Smooth muscle cell (in vitro differentiated cells): Measurements from ENCODE around the gene SPAG9. TPM values are rescaled to one million over a fixed set of nuclear protein-coding genes. Genes with fewer than 3 reads are reported as not detected.

ENCODE experiments used
- DNase-seq: peaks from one replicate; lab custom pipeline; 2025; ENCODE audit not compliant: unreplicated experiment; lab: John Stamatoyannopoulos, UW
- H2AFZ ChIP-seq: fragments of 200-600 bp; sonication (generic); 2 replicates; pipeline ENCODE4 v1.6.0; 2016; ENCODE audit warnings: antibody characterized with exemption, low read depth, mild to moderate bottlenecking
- H3F3A ChIP-seq: fragments of 200-600 bp; sonication (generic); 2 replicates; pipeline ENCODE4 v1.6.0; 2017; ENCODE audit warnings: antibody characterized with exemption, low read depth
- H3K27ac ChIP-seq: fragments of 200-600 bp; sonication (generic); 2 replicates; pipeline ENCODE4 v1.5.1; 2016; ENCODE audit warnings: low read depth, mild to moderate bottlenecking
- H3K27me3 ChIP-seq: fragments of 200-600 bp; sonication (generic); 2 replicates; pipeline ENCODE4 v1.6.1; 2016; ENCODE audit warnings: low read depth, mild to moderate bottlenecking
- H3K36me3 ChIP-seq: fragments of 200-600 bp; sonication (generic); 2 replicates; pipeline ENCODE4 v1.5.1; 2016; ENCODE audit warnings: low read depth
- H3K4me1 ChIP-seq: fragments of 200-600 bp; sonication (generic); 2 replicates; pipeline ENCODE4 v1.5.1; 2016; ENCODE audit warnings: low read depth
- H3K4me2 ChIP-seq: fragments of 200-600 bp; sonication (generic); 2 replicates; pipeline ENCODE4 v1.6.0; 2016; ENCODE audit warnings: mild to moderate bottlenecking
- H3K4me3 ChIP-seq: fragments of 200-600 bp; sonication (generic); 2 replicates; pipeline ENCODE4 v1.5.1; 2016; ENCODE audit warnings: mild to moderate bottlenecking
- H3K79me2 ChIP-seq: fragments of 200-600 bp; sonication (generic); 2 replicates; pipeline ENCODE4 v1.6.0; 2016; ENCODE audit warnings: low read depth, mild to moderate bottlenecking
- H3K9ac ChIP-seq: fragments of 200-600 bp; sonication (generic); 2 replicates; pipeline ENCODE4 v1.6.0; 2016; ENCODE audit warnings: low read depth
- H3K9me3 ChIP-seq: fragments of 200-600 bp; sonication (generic); replicated peaks from 2 replicates; pipeline ENCODE4 v1.5.1; 2016; ENCODE audit warnings: low read depth
- H4K20me1 ChIP-seq: fragments of 200-600 bp; sonication (generic); 2 replicates; pipeline ENCODE4 v1.6.0; 2016; ENCODE audit warnings: low read depth
- CTCF ChIP-seq: fragments of 200-600 bp; sonication (generic); IDR thresholded peaks from 2 replicates; pipeline ENCODE4 v1.5.1; 2017; ENCODE audit warnings: borderline replicate concordance, mild to moderate bottlenecking, antibody characterized with exemption; ENCODE audit not compliant: insufficient read depth, poor library complexity, severe bottlenecking
- WGBS: methylation state at CpG from one replicate; pipeline ENCODE4 v1.1.7; 2016; ENCODE audit warnings: low lambda C conversion rate; 5-methylcytosine and 5-hydroxymethylcytosine counted together
- polyA plus RNA-seq: library from polyadenylated mRNA; unstranded; fragments of >200 nt; fragmentation: Nextera tagmentation; extraction: Ambion mirVana; gene quantifications from 2 replicates; pipeline ENCODE4 v1.2.1, GENCODE V29; 2016
- total RNA-seq: library from RNA; depleted of rRNA; stranded (reverse); fragments of >200 nt; gene quantifications from 2 replicates; pipeline ENCODE4 v1.2.3, GENCODE V29; 2014

Gene SPAG9
- total and polyA plus RNA-seq, 2 experiments from 2014 or later: 29.1 to 64.8 TPM

GRCh38 chr17:51045621-51046020, 75.0 kb downstream of the SPAG9 start:
- no peak for DNase-seq
- no peaks in the 10 kb centered on the region for H3K27me3 ChIP-seq
- H4K20me1 ChIP-seq: no peaks in the 10 kb centered on the region
- peak overlapping the region; percentile 80 for H3K4me2 ChIP-seq
- peaks cover 63% of the 10 kb centered on the region for H3K4me1 ChIP-seq
- H3K36me3 ChIP-seq: no peaks in the 10 kb centered on the region
- no peak overlapping the region for H2AFZ ChIP-seq
- H3K27ac ChIP-seq: peak overlapping the region; percentile 79
- no peaks in the 10 kb centered on the region for H3K9me3 ChIP-seq
- H3F3A ChIP-seq: peaks cover 24% of the 10 kb centered on the region
- peak overlapping the region; percentile 66 for H3K9ac ChIP-seq
- peaks cover 40% of the 10 kb centered on the region for H3K79me2 ChIP-seq
- whole genome bisulfite sequencing: 25% methylated on average over 1 of the region's 1 CpG
- peak overlapping the region; percentile 42 for H3K4me3 ChIP-seq
- no peak for TF ChIP-seq CTCF

GRCh38 chr17:51044976-51045375, 75.7 kb downstream of the SPAG9 start:
- peaks cover 63% of the 10 kb centered on the region for H3K4me1 ChIP-seq
- peaks cover 24% of the 10 kb centered on the region for H3F3A ChIP-seq
- H3K9ac ChIP-seq: no peak overlapping the region
- DNase-seq: no peak
- 81% methylated on average over 7 of the region's 7 CpGs for WGBS
- H4K20me1 ChIP-seq: no peaks in the 10 kb centered on the region
- H3K27me3 ChIP-seq: no peaks in the 10 kb centered on the region
- H3K9me3 ChIP-seq: no peaks in the 10 kb centered on the region
- H3K4me2 ChIP-seq: peak overlapping the region; percentile 80
- TF ChIP-seq CTCF: no peak
- H2AFZ ChIP-seq: no peak overlapping the region
- peak overlapping the region; percentile 42 for H3K4me3 ChIP-seq
- peak overlapping the region; percentile 79 for H3K27ac ChIP-seq
- H3K36me3 ChIP-seq: no peaks in the 10 kb centered on the region
- H3K79me2 ChIP-seq: peaks cover 38% of the 10 kb centered on the region

GRCh38 chr17:51036084-51036483, 84.6 kb downstream of the SPAG9 start:
- TF ChIP-seq CTCF: no peak
- no peaks in the 10 kb centered on the region for H3K27me3 ChIP-seq
- peaks cover 16% of the 10 kb centered on the region for H3K4me1 ChIP-seq
- H3K4me3 ChIP-seq: no peak overlapping the region
- H2AFZ ChIP-seq: no peak overlapping the region
- no peak for DNase-seq
- H3K9me3 ChIP-seq: no peaks in the 10 kb centered on the region
- H3K27ac ChIP-seq: peak overlapping the region; percentile 88
- 98% methylated on average over 3 of the region's 3 CpGs for WGBS
- peaks cover 18% of the 10 kb centered on the region for H3F3A ChIP-seq
- peak overlapping the region; percentile 64 for H3K4me2 ChIP-seq
- H3K9ac ChIP-seq: peak overlapping the region; percentile 44
- H3K36me3 ChIP-seq: no peaks in the 10 kb centered on the region
- H4K20me1 ChIP-seq: no peaks in the 10 kb centered on the region
- H3K79me2 ChIP-seq: peaks cover 8% of the 10 kb centered on the region

GRCh38 chr17:51035431-51035830, 85.2 kb downstream of the SPAG9 start:
- TF ChIP-seq CTCF: no peak
- Histone ChIP-seq H3K4me2 (peak overlapping the region; percentile 64), H3K36me3 (no peaks in the 10 kb centered on the region), H3K27ac (peak overlapping the region; percentile 88), H3K9ac (peak overlapping the region; percentile 44), H3K4me1 (peaks cover 13% of the 10 kb centered on the region), H4K20me1 (no peaks in the 10 kb centered on the region), H3K4me3 (no peak overlapping the region), H3K79me2 (peaks cover 8% of the 10 kb centered on the region), H3K9me3 (no peaks in the 10 kb centered on the region), H3F3A (peaks cover 18% of the 10 kb centered on the region), H2AFZ (no peak overlapping the region), H3K27me3 (no peaks in the 10 kb centered on the region)
- DNase-seq: no peak
